HG03045 (cell line): Measurements from ENCODE around the gene HSD17B1.
"Not testable (repeated sequence)": the region's sequence is repeated elsewhere in the genome, so short reads cannot be mapped to it uniquely, and the experiment has no call there.

ENCODE experiments used
- ATAC-seq: cut with Tn5 transposase; IDR thresholded peaks from one replicate; pipeline ENCODE4 v1.9.1; 2021; ENCODE audit warnings: mild to moderate bottlenecking, moderate library complexity; ENCODE audit not compliant: unreplicated experiment

The HSD17B1 gene

DNA sequence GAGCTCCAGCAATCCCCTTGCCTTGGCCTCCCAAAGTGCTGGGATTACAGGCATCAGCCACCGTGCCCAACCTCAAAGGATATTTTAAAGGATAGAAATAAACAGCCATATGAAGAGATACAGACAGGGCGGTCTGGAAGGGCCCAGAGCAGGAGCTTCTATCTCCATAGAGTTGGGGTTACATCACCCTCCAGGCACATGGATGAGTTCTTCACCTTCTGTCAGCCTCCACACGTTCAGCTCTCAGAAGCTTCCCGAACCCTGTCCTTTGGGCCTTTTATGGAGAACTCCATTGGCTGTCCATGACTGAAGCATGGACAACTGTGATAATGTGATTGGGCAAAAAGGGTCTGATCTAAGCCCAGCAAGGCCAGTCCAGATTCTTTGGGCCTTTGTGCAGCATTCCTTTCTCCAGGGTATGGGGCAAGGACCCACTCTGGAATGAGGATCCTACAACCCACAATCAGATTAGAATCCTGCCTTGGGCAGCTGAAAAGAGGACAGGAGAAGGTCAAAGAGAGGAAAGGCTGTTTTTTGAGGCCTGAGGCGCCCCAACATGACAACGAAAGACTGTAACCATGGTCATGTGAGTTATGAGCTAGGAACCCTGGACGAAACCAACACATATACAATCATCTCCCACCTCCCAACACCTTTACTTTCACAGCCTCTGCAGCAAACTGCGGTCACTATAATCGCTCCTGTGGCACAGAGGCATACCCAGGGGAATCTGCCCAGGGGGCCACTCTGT is 6.8 kb upstream of the HSD17B1 start:
- not testable (repeated sequence) for ATAC-seq

DNA sequence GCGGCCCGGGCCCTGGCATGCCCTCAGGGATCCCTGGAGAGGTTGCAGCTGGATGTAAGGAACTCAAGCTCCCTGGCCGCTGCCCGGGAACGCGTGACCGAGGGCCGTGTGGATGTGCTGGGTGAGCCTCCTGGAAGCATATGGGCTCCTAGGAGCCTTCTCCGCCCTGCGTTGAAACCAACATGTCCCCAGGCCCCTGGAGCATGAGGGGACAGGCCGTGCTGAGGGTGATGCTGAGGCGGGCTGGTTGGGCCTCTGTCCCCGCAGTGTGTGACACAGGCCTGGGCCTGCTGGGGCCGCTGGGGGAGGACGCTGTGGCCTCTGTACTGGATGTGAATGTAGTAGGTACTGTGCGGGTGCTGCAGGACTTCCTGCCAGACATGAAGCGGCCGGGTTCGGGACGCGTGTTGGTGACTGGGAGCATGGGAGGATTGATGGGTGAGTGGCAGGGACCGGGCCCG is 5.7 kb upstream of the HSD17B1 start:
- no peak for ATAC-seq

DNA sequence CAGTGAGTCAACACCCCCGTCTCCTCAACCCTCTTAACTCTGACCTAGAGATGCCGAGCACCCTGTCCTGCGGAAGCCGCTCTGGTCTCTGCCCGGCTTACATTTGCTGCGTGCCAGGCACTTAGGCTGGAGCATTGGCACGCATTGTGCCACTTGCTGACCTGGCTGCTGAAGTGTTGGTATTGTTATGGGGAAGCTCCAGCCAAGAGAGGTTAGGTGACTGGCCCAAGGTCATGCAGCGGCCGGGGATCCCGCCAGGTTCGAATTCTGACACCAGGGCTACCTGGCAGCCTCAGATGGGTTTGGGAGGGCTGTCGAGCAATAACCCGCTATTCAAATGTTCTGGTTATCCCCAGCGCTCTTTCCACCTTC is 5.0 kb upstream of the HSD17B1 start:
- ATAC-seq = no peak

- peak; percentile 54 for ATAC-seq
Observed at GRCh38 chr17:42548070-42548837, 4.5 kb upstream of the HSD17B1 start.

DNA sequence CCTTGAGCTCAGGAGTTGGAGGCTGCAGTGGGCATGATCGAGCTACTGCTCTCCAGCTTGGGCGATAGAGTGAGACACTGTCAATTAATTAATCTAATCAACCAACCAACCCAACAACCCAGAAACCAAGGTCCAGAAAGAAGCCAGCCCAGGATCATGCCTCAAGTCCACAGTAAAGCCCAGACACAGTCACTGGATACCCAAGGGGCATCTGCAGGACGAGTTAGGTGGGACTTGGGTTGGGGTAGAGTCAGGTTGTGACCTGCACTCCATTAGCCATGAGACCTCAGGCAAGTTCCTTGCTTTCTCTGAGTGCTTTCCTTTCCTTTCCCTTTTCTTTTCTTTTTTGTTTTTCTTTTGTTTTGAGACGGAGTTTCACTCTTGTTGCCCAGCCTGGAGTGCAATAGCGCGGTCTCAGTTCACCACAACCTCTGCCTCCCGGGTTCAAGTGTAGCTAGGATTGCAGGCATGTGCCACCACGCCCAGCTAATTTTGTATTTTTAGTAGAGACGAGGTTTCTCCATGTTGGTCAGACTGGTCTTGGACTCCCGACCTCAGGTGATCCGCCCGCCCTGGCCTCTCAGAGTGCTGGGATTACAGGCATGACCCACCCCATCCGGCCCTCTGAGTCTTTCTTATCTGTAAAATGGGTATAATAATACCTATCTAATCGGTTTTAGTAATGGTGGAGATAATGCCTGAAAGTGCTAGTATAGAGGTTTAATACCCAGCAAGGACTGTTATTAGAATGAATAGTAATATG is 3.5 kb upstream of the HSD17B1 start:
- ATAC-seq = no peak

DNA sequence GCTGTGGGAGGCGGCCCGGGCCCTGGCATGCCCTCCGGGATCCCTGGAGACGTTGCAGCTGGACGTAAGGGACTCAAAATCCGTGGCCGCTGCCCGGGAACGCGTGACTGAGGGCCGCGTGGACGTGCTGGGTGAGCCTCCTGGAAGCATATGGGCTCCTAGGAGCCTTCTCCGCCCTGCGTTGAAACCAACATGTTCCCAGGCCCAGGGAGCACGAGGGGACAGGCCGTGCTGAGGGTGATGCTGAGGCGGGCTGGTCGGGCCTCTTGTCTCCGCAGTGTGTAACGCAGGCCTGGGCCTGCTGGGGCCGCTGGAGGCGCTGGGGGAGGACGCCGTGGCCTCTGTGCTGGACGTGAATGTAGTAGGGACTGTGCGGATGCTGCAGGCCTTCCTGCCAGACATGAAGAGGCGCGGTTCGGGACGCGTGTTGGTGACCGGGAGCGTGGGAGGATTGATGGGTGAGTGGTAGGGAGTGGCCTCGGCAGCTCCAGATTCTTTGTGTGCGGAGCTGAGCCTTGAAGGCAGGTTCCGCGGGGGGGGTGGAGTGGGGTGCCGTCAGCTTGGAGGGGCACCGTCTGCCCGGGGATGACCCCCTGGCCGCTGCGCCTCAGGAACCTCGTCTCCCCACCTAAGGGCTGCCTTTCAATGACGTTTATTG is 567 bp downstream of the HSD17B1 start:
- ATAC-seq = no peak

GRCh38 chr17:42553866-42554249 is 1.1 kb downstream of the HSD17B1 start:
- no peak for ATAC-seq

GRCh38 chr17:42554250-42555121 is 1.8 kb downstream of the HSD17B1 start:
- ATAC-seq = peak; percentile 65

- no peak for ATAC-seq
Observed at GRCh38 chr17:42555122-42555622, 2.4 kb downstream of the HSD17B1 start.

DNA sequence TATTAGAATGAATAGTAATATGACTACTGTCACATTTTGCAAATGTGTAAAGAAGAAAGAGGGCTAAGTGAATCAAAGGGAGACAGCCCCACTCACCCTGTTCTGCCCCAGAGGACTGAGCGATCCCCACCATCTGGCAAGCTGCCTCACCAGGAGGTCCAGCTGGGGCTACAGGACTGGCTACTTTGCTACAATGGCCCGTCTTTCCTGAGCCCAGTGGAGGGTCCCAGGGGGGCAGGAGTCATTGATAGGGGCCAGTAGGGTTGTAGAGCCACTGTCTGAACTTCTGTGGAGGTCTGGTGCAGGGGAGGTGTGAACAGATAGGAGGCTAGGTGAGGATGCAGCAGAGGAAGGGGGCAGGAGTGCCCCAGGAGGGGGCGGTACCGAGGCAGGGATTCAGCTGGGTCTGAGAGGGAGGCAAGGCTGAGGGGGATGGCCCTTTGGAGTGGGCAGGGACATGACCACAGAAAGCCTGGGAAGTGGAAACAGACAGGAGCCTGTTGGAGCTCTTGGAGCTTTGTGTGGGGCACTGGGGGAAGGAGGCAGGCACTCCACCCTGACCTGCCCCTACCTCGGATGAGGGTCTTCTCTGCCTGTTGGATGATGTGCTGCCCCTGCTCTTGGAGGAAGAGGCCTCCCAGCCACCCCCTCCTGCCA is 3.4 kb downstream of the HSD17B1 start:
- ATAC-seq = not testable (repeated sequence)

DNA sequence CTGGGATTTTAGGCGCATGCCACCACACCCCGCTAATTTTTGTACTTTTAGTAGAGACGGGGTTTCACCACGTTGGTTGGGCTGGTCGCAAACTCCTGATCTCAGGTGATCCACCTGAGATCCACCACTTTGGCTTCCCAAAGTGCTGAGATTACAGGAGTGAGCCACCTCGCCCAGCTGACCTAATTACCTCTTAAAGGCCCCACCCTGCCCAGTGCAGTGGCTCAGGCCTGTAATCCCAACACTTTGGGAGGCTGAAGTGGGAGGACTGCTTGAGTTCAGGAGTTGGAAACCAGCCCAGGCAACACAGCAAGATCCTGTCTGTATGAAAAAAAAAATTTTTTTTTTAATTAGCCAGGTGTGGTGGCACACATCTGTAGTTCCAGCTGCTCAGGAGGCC is 6.4 kb downstream of the HSD17B1 start:
- ATAC-seq = no peak

GRCh38 chr17:42560246-42560645 is 7.5 kb downstream of the HSD17B1 start:
- ATAC-seq = no peak

GRCh38 chr17:42561897-42562387 is 9.2 kb downstream of the HSD17B1 start, which contains the start of gene COASY:
TSS of gene COASY (plus strand) at chr17:42562148. CDS start at chr17:42562623, 475 bp downstream.
- no peak for ATAC-seq

GRCh38 chr17:42562388-42563142 is 9.8 kb downstream of the HSD17B1 start:
- no peak for ATAC-seq

DNA sequence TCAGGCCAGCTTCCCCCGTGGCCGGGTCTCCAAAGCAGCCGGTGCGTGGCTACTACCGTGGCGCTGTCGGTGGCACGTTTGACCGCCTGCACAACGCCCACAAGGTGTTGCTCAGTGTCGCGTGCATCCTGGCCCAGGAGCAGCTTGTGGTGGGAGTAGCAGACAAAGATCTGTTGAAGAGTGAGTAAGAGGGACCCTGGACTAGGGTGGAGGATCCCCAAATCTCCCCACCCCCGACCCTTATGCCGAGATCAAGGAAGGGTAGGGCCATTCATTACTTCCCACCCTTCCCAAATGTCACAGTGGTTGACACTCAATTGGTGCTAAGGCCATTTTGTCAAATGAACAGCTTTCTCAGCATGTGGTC is 10.4 kb downstream of the HSD17B1 start:
- ATAC-seq = no peak

DNA sequence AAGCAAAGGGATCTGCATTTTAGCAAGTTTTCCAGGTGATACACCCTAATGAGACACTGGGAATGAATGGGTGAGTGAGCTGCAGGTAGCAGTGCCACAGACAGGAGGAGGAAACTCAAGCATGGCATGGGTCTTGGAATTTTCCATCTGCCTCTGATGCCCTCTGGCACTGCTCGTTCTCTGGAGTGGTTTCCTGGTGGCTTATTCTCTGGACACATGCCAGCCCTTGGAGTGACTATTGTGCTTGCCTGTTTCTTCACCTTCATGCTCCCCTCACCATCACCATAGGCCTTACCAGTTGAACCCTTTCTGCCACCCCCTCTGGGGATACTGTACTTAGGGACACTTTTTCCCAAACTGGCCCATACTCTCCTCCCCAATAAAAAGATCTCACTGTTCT is 10.8 kb downstream of the HSD17B1 start:
- no peak for ATAC-seq

DNA sequence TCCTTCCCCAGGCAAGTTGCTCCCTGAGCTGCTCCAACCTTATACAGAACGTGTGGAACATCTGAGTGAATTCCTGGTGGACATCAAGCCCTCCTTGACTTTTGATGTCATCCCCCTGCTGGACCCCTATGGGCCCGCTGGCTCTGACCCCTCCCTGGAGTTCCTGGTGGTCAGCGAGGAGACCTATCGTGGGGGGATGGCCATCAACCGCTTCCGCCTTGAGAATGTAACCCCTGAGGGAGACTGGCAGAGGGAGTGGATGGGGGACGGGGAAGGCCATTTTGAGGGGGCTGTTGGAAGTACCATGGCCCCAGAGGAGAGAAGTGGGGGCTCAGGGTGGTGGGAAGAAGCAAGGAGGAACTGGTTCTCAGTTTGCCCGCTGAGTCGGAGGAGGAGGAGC is 11.2 kb downstream of the HSD17B1 start:
- no peak for ATAC-seq

DNA sequence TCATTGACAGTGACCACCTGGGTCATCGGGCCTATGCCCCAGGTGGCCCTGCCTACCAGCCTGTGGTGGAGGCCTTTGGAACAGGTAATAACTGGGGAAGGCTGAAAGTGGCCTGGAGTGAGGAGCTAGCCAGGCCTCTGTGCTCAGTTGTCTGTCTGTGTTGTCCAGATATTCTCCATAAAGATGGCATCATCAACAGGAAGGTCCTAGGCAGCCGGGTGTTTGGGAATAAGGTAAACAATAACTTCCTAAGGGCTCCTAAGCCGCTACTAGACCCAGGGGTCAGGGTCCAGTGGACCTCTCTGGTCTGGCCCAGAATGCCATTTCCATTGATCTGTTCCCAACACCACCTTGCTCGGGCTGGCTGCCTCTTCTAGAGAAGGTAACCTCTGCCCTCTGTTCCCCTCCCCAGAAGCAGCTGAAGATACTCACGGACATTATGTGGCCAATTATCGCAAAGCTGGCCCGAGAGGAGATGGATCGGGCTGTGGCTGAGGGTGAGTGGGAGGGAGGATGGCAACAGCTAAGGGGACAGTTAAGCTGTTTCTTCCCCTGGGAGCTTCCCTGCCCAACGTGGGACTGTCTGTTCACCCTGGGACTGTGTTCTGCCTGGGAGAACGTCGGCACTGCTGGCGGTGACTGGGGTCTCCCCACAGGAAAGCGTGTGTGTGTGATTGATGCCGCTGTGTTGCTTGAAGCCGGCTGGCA is 12.2 kb downstream of the HSD17B1 start:
- no peak for ATAC-seq
